Effector memory CD4-positive, alpha-beta T cell (primary cell): ENCODE data around the gene DDX31.

ENCODE experiments used
- DNase-seq, 3 donors: peaks; one replicate each; pipeline ENCODE4 v3.0.0-alpha.2; 2020
- H3K27ac ChIP-seq: 2 replicates; pipeline ENCODE4 v1.7.0; 2013; ENCODE audit warnings: mild to moderate bottlenecking, low read length, moderate library complexity; ENCODE audit not compliant: insufficient read depth, poor library complexity, severe bottlenecking
- H3K27me3 ChIP-seq: replicated peaks from 2 replicates; pipeline ENCODE4 v1.7.0; 2013; ENCODE audit warnings: mild to moderate bottlenecking, low read length; ENCODE audit not compliant: insufficient read depth, control insufficient read depth, poor library complexity, severe bottlenecking
- H3K36me3 ChIP-seq: 2 replicates; pipeline ENCODE4 v1.7.0; 2013; ENCODE audit warnings: mild to moderate bottlenecking, low read length, moderate library complexity; ENCODE audit not compliant: control insufficient read depth, insufficient read depth
- H3K4me1 ChIP-seq: 2 replicates; pipeline ENCODE4 v1.7.0; 2013; ENCODE audit warnings: low read length, mild to moderate bottlenecking; ENCODE audit not compliant: control insufficient read depth, insufficient read depth, poor library complexity, severe bottlenecking
- H3K4me3 ChIP-seq: 2 replicates; pipeline ENCODE4 v1.7.0; 2013; ENCODE audit warnings: low read length, low read depth, mild to moderate bottlenecking; ENCODE audit not compliant: insufficient read depth, poor library complexity, severe bottlenecking
- H3K9me3 ChIP-seq: 2 replicates; pipeline ENCODE4 v1.7.0; 2013; ENCODE audit warnings: mild to moderate bottlenecking, low read length, moderate library complexity; ENCODE audit not compliant: control insufficient read depth

DDX31 gene

GRCh38 chr9:132662152-132662945 lies 7.4 kb downstream of the DDX31 start:
- H3K27me3 ChIP-seq: no peaks in the 10 kb centered on the region
- no peak overlapping the region for H3K27ac ChIP-seq
- no peak for DNase-seq
- no peaks in the 10 kb centered on the region for H3K4me1 ChIP-seq
- H3K9me3 ChIP-seq: no peaks in the 10 kb centered on the region
- H3K36me3 ChIP-seq: peaks cover 51% of the 10 kb centered on the region
- H3K4me3 ChIP-seq: no peak overlapping the region

DNA sequence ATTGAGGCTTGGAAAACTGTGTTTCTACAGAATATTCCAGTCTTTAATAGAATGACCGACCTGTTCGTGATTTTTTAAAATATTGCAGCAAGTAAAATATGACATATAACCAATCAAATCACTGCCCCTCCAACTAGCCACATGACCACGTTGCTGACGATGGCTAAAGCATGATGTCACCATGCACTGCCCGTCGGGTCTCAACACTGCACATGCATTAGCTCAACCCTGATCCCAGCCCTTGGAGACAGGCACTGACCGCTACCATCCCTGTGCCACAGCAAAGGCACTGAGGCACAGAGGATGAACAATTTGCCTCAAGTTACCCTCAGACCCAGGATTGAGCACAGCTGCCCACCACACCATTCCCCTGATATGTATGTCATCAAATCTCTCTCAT lies 13.5 kb downstream of the DDX31 start:
- Histone ChIP-seq H3K4me3 (no peak overlapping the region), H3K27me3 (no peaks in the 10 kb centered on the region), H3K4me1 (no peaks in the 10 kb centered on the region), H3K27ac (no peak overlapping the region), H3K9me3 (no peaks in the 10 kb centered on the region), H3K36me3 (peaks cover 44% of the 10 kb centered on the region)
- DNase-seq: no peak

GRCh38 chr9:132651259-132651658 lies 18.5 kb downstream of the DDX31 start:
- no peaks in the 10 kb centered on the region for H3K4me1 ChIP-seq
- no peaks in the 10 kb centered on the region for H3K9me3 ChIP-seq
- H3K27me3 ChIP-seq: no peaks in the 10 kb centered on the region
- DNase-seq: no peak
- H3K4me3 ChIP-seq: no peak overlapping the region
- H3K27ac ChIP-seq: no peak overlapping the region
- H3K36me3 ChIP-seq: peaks cover 55% of the 10 kb centered on the region

DNA sequence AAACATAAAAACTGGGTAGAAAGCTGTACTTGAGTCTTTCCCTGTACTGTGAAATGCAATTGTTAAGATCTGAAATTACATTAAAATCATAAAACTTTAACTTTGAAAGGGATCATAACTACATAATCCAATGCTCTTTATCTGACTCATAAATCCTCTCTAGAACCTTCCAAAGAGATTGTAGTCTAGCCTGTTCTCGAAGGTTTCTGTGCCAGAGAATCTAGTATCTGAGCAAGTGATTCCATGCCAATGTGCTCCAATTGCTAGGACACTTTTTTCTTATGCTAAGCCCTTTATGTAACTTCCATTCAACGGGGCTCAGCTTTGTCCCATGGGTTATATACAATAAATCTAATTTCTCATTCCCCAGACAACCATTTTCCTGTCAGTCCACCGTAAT lies 21.1 kb downstream of the DDX31 start:
- Histone ChIP-seq H3K27me3 (no peaks in the 10 kb centered on the region), H3K4me3 (no peak overlapping the region), H3K9me3 (no peaks in the 10 kb centered on the region), H3K36me3 (peaks cover 77% of the 10 kb centered on the region), H3K4me1 (no peaks in the 10 kb centered on the region), H3K27ac (no peak overlapping the region)
- DNase-seq: no peak

- Histone ChIP-seq H3K4me3 (no peak overlapping the region), H3K27ac (no peak overlapping the region), H3K4me1 (no peaks in the 10 kb centered on the region), H3K36me3 (peaks cover 81% of the 10 kb centered on the region), H3K27me3 (no peaks in the 10 kb centered on the region), H3K9me3 (no peaks in the 10 kb centered on the region)
- no peak for DNase-seq
Measured at GRCh38 chr9:132648283-132648682, 21.5 kb downstream of the DDX31 start.

- Histone ChIP-seq H3K4me1 (no peaks in the 10 kb centered on the region), H3K27ac (no peak overlapping the region), H3K4me3 (no peak overlapping the region), H3K36me3 (peaks cover 86% of the 10 kb centered on the region), H3K9me3 (no peaks in the 10 kb centered on the region), H3K27me3 (no peaks in the 10 kb centered on the region)
- no peak for DNase-seq
Measured at GRCh38 chr9:132647806-132648205, 22.0 kb downstream of the DDX31 start.

GRCh38 chr9:132647355-132647754 lies 22.4 kb downstream of the DDX31 start:
- Histone ChIP-seq H3K4me3 (no peak overlapping the region), H3K27ac (no peak overlapping the region), H3K27me3 (no peaks in the 10 kb centered on the region), H3K36me3 (peaks cover 82% of the 10 kb centered on the region), H3K9me3 (no peaks in the 10 kb centered on the region), H3K4me1 (no peaks in the 10 kb centered on the region)
- no peak for DNase-seq

GRCh38 chr9:132646726-132647125 lies 23.1 kb downstream of the DDX31 start:
- DNase-seq: no peak
- Histone ChIP-seq H3K4me1 (no peaks in the 10 kb centered on the region), H3K9me3 (no peaks in the 10 kb centered on the region), H3K36me3 (peaks cover 86% of the 10 kb centered on the region), H3K4me3 (no peak overlapping the region), H3K27ac (no peak overlapping the region), H3K27me3 (no peaks in the 10 kb centered on the region)

GRCh38 chr9:132645711-132646110 lies 24.1 kb downstream of the DDX31 start:
- H3K27ac ChIP-seq: no peak overlapping the region
- no peaks in the 10 kb centered on the region for H3K4me1 ChIP-seq
- no peak for DNase-seq

DNA sequence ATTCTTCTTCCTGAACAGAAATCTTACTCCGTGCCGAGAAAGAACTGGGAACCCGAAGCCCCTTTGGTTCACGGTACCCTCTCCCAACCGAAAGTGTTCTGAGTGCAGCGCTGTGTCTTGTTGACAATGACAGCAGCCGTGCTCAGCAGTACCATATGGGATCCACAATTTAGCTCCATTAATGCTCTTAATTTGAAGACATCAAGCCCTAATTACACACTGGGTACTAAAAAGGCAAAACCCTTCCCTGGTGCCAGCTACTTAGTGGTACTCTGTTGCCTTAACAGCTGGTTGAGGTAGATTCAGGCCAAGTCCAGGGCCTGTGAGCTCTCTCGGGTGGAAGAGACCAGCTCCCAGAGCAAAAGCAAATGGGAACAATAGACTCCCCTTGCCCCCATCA lies 24.5 kb downstream of the DDX31 start:
- no peaks in the 10 kb centered on the region for H3K4me1 ChIP-seq
- no peak overlapping the region for H3K27ac ChIP-seq
- no peak overlapping the region for H3K4me3 ChIP-seq
- H3K9me3 ChIP-seq: no peaks in the 10 kb centered on the region
- no peak for DNase-seq
- no peaks in the 10 kb centered on the region for H3K27me3 ChIP-seq
- peaks cover 88% of the 10 kb centered on the region for H3K36me3 ChIP-seq

More at GRCh38 chr9:132645711-132646110, 24.1 kb downstream of the DDX31 start:
- Histone ChIP-seq H3K36me3 (peaks cover 88% of the 10 kb centered on the region), H3K27me3 (no peaks in the 10 kb centered on the region), H3K4me3 (no peak overlapping the region), H3K9me3 (no peaks in the 10 kb centered on the region)
